Measurements from ENCODE around the gene KCNN4.
"Not testable (repeated sequence)": the region's sequence is repeated elsewhere in the genome, so short reads cannot be mapped to it uniquely, and the experiment has no call there.

KCNN4 gene

DNA sequence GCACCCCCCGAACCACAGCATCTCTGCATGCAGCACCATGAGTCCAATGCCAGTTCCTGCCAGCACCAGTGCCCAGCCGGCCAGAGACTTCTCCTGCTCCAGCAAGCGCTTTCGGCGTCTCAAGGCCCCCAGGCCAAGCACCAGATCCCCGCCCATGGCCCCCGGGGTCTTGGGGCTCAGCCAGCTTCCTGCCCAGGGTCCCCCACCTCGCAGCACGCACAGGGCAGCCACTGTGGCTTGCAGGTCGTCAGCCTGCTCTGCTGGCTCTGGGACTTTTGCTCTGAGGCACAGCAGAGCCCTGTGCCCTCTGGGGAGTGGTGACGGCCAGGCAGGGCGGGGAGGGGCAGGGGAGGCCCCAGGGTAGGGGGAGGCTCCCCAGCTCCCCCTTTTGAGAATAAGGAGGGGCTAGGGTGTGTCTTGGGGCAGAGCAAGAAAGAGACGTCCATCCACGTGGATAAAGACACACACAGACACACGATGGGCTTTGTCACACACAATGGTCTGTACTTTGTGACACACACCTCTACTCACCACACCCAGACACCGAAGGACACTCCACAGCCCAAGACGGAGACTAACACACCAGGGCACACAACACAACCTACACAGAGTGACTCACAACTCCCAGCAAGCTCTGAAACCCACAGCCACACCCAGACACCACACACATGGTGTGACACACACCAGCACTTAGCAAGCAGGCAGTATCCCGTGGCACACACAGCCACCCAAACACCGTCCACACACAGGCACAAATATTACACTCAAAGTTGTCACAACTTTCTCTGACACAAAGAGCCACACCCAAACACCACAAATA is at the start of gene KCNN4:
KCNN4 (minus strand) TSS at position 268 of the 820 bp plus-strand sequence; CDS start at position 156, 112 bp downstream.
- peak; percentile 27 to 49 for DNase-seq (ENCODE audit: low read depth in 1 of 2, low spot score in 1 of 2)

DNA sequence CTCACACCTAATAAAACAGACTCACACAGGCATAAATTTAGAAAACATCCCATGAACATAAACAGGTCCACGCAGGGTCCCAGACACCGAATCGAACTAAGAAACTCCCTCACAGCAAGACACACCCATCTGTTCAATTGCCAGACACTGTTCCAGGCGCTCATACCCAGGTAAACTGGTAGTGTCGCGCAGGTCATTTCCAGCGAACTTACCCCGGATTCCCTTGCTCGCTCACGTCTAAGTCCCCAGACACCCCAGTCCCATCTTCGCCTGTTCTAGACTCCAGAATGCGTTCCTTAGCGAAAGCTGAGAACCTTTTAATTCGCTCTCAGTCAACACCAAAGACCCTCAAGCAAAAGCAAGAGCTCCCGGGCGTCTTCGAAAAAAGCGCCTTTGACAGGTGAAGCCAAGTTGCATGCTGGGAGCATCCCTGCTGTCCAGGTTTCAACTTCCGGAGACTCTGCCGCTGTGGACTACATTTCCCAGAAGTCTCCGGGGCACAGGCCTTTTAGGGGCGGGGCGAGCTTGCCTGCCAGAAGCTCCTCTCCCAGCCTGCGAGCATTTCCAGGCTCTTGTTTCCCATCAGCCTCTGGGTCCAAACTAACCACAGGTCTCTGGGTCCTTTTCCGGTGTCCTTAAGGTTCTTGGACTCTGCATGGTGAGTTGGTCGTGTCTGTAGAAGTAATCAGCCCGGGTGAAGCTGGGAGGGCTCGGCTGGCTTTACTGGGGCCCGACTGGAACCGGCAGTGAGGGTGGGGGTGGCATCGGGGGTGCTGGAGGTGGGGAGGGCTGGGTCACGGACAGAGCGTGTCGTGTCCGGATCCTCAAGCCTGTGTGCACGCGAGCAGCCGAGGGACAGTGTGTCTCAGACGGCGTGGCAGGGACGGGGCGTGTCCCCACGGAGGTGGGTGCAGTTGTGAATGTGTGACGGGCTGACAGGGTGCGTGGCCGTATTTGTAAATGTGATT is 46.3 kb upstream of the KCNN4 start, which contains the start of gene ZNF283:
ZNF283 (plus strand) TSS at position 535 of the 968 bp plus-strand sequence. CDS start 6,184 bp downstream, outside the sequence.
- peak; percentile 52 to 71 for DNase-seq (ENCODE audit: low read depth in 1 of 2, low spot score in 1 of 2)

DNA sequence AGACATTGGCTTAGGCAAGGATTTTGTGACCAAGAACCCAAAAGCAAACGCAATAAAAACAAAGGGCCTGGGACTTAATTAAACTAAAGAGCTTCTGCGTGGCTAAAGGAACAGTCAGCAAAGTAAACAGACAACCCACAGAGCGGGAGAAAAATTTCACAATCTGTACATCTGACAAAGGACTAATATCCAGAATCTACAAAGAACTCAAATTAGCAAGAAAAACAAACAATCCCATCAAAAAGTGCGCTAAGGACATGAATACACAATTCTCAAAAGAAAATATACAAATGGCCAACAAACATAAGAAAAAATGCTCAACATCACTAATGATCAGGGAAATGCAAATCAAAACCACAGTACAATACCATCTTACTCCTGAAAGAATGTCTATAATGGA is 43.8 kb upstream of the KCNN4 start:
- DNase-seq (ENCODE audit: low read depth in 1 of 2, low spot score in 1 of 2): not testable (repeated sequence)

DNA sequence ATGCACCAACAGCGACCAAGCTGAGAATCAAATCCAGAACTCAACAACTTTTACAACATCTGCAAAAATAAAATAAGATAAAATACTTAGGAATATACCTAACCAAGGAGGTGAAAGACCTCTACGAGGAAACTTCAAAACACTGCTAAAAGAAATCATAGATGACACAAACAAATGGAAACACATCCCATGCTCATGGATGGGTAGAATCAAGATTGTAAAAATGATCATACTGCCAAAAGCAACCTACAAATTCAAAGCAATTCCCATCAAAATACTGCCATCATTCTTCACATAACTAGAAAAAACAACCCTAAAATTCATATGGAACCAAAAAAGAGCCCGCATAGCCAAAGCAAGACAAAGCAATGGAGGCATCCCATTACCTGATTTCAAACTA is 43.1 kb upstream of the KCNN4 start:
- DNase-seq (ENCODE audit: low read depth in 1 of 2, low spot score in 1 of 2): not testable (repeated sequence)

DNA sequence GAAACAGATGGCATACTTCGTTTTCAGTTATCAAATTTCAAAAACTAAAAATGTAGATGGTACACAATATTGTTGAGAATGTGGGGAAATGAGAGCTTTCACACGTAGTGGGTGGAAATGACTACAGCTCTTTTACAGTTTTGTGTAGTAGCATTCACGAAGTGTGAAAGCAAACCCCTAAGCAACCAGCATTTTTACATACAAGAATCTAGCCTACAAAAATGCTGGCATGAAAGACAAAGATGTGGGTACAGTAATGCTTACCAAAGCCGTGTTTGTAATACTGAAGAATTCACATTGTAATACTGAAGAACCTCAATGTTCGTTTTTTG is 40.1 kb upstream of the KCNN4 start:
- DNase-seq (ENCODE audit: low read depth in 1 of 2, low spot score in 1 of 2): no peak

- DNase-seq (ENCODE audit: low read depth in 1 of 2, low spot score in 1 of 2): no peak
Measured at GRCh38 chr19:43820098-43820883, 39.5 kb upstream of the KCNN4 start.

DNA sequence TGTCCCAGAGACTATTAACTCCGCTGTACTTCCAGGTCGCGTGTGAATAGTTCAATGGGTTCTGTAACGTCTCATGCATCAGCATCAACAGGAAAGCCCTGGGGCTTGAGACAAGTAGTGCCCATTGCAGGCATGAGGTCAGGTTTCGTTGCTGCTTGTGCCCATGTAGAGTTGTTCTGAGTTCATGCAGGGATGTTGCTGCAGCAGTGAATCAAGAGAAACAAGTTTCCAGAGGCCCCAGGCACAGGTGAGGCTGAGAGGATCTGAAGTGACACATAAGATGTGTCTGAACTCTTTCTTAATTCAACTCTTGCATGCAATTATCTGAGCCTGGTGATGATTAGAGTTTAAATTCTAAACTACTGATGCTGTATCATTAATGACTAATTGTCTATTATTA is 37.7 kb upstream of the KCNN4 start:
- no peak for DNase-seq (ENCODE audit: low read depth in 1 of 2, low spot score in 1 of 2)

- DNase-seq (ENCODE audit: low read depth in 1 of 2, low spot score in 1 of 2): not testable (repeated sequence)
Measured at GRCh38 chr19:43817454-43817853, 36.7 kb upstream of the KCNN4 start.

DNA sequence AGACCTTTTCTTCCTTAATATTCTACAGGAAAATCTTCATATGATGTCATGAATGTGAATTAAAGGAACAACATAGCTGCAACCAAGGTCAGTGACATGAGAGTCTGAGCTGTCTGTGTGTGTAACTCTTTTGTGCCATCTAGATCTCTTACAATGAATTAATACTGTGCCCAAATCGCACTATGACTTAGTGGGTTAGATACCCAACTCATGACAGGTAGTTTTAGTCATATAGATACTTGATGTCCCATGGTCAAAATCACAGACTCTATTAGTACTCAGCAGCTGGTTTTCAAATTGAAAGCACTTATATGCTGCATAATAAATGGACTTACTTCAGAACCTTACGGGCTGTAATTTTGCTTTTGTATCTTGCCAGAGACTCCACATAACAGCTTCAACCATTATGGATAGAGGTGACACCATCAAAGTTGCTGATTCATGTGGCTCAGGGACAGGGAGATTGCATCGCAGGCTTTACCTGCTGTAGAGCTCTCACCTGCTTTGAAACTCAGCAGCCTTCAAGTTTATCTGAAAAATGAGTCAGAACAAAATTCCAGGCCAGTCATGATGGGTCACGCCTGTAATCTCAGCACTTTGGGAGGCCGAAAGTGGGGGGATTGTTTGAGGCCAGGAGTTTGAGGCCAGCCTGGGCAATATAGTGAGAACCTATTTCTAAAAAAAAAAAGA is 34.0 kb upstream of the KCNN4 start:
- DNase-seq (ENCODE audit: low read depth in 1 of 2, low spot score in 1 of 2): no peak

DNA sequence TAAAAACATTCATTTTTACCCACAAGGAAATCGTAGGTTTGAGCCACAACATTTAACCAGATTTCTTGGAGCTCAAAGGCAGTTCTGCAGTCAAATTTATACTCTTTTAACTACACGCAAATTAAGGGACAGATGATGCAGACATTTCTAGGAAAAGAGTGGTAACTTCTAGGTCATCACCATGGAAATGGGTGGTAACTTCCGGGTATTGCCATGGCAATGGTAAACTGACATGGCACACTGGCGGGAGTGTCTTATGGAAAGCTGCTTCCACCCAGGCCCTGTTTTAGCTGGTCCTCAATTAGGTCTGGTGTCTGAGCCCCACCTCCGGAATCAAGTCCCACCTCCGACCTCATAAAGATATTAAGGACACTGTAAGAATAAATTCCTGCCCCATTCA is 31.9 kb upstream of the KCNN4 start:
- no peak for DNase-seq (ENCODE audit: low read depth in 1 of 2, low spot score in 1 of 2)

DNA sequence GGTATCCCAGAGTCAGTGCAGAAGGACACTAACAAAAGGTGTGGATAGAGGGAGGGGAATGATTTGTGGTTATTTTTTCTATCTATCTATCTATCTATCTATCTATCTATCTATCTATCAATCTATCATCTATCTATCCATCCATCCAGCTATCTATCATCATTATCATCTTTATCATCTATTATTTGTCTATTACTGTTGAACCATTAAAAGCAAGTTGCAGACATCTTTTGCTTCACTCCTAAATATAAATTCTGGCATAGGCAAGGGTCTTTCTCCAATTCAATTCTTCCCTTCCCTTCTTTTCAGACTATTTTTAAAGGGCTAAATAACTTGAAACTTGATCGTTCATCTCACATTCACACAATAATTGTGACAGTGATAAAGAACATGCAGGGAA is 31.5 kb upstream of the KCNN4 start:
- DNase-seq (ENCODE audit: low read depth in 1 of 2, low spot score in 1 of 2): no peak

- DNase-seq (ENCODE audit: low read depth in 1 of 2, low spot score in 1 of 2): no peak
Measured at GRCh38 chr19:43811837-43812236, 31.1 kb upstream of the KCNN4 start.

GRCh38 chr19:43809762-43810696 is 29.3 kb upstream of the KCNN4 start:
- no peak for DNase-seq (ENCODE audit: low read depth in 1 of 2, low spot score in 1 of 2)

DNA sequence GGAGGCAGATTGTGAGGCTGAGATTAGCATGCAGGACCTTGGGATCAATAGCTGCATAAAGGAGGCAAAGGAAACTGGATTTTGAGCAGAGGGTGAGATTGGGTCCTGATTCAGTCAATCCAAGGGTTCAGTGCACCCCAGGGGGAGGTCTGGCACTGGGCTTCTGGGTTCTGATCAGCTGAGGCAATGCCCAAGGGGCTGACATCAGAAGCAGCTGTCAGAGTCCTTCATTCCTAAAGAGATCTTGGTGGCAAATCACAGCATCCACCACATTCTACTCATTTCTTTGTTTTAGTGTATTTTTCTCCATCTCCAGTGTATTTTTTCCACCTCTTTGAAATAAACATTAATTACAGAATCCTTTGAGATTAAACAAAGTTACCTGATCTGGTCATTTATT is 26.9 kb upstream of the KCNN4 start:
- DNase-seq (ENCODE audit: low read depth in 1 of 2, low spot score in 1 of 2): no peak

GRCh38 chr19:43806848-43807247 is 26.1 kb upstream of the KCNN4 start:
- DNase-seq (ENCODE audit: low read depth in 1 of 2, low spot score in 1 of 2): no peak

DNA sequence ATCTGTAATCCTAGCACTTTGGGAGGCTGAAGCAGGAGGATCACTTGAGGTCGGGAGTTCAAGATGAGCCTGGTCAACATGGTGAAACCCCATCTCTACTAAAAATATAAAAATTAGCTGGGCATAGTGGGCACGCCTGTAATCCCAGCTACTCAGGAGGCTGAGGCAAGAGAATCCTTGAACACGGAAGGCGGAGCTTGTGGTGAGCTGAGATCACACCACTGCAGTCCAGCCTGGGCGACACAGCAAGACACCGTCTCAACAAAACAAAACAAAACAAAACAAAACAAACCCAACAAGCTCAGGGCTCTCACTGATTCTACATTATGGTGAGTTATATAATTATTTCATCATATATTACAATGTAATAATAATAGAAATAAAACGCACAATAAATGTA is 25.6 kb upstream of the KCNN4 start:
- DNase-seq (ENCODE audit: low read depth in 1 of 2, low spot score in 1 of 2): not testable (repeated sequence)

- DNase-seq (ENCODE audit: low read depth in 1 of 2, low spot score in 1 of 2): no peak
Measured at GRCh38 chr19:43804432-43804831, 23.7 kb upstream of the KCNN4 start.

GRCh38 chr19:43802216-43802951 is 21.6 kb upstream of the KCNN4 start, which contains the start of gene LYPD5:
Gene LYPD5 (minus strand): TSS chr19:43802447. CDS start chr19:43802380, 67 bp downstream.
- DNase-seq (ENCODE audit: low read depth in 1 of 2, low spot score in 1 of 2): no peak
